HG03432 (cell line): ENCODE measurements around the gene SECISBP2.
A peak's percentile ranks its signal among the peaks of the same experiment; 100 is the strongest.
"Not testable (repeated sequence)": the region's sequence is repeated elsewhere in the genome, so short reads cannot be mapped to it uniquely, and the experiment has no call there.

Experiments
- ATAC-seq: cut with Tn5 transposase; IDR thresholded peaks from one replicate; pipeline ENCODE4 v1.9.1; 2021; ENCODE audit warnings: mild to moderate bottlenecking, moderate library complexity; ENCODE audit not compliant: unreplicated experiment

SECISBP2 gene

DNA sequence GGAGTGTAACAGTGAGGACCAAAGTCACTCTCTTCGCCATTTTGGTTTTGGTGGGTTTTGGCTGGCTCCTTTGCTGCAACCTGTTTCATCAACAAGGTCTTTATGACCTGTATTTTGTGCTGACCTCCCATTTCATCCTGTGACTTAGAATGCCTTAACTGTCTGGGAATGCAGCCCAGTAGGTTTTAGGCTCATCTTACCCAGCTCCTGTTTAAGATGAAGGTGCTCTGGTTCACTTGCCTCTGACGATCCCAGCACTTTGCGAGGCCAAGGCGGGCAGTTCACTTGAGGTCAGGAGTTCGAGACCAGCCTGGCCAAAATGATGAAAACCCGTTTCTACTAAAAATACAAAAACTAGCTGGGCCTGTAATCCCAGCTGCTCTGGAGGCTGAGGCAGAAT lies 9.1 kb upstream of the SECISBP2 start:
- no peak for ATAC-seq

DNA sequence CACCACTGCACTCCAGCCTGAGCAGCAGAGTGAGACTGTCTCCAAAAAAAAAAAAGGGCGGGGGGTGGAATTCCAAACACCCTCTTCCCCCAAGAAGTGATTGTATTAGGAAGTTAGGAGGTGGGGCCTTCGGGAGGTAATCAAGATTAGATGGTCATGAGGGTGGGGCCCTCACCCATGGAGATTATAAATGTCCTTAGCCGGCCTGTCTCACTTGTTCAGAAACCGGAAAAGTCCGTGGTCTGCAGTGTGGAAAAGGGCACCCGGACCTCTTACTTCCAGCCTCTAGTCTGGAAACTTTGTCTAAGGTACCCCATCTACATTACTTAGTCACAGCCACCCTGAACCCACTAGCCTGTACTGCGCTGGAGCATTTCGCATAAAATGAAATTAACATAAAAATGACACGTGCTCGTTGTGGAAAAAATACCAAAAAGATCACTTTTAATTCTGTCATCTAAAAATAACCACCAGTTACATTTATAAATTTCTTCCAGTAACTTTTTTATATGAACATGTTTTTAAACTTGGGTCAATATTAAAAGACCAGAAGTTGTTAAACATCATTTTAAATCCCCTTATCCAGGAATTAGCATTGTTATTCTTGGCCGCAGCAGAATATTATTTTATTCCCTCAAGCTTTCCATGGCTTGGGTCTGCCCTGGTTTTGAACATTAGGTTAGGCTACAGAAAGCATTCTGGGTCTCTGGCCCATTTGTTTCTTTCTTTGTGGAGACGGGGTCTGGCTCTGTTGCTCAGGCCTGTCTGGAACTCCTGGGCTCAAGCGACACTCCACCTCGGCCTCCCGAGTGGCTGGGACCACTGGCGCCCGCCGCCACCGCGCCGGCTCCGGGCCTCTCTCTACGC lies 8.5 kb upstream of the SECISBP2 start:
- ATAC-seq = no peak

DNA sequence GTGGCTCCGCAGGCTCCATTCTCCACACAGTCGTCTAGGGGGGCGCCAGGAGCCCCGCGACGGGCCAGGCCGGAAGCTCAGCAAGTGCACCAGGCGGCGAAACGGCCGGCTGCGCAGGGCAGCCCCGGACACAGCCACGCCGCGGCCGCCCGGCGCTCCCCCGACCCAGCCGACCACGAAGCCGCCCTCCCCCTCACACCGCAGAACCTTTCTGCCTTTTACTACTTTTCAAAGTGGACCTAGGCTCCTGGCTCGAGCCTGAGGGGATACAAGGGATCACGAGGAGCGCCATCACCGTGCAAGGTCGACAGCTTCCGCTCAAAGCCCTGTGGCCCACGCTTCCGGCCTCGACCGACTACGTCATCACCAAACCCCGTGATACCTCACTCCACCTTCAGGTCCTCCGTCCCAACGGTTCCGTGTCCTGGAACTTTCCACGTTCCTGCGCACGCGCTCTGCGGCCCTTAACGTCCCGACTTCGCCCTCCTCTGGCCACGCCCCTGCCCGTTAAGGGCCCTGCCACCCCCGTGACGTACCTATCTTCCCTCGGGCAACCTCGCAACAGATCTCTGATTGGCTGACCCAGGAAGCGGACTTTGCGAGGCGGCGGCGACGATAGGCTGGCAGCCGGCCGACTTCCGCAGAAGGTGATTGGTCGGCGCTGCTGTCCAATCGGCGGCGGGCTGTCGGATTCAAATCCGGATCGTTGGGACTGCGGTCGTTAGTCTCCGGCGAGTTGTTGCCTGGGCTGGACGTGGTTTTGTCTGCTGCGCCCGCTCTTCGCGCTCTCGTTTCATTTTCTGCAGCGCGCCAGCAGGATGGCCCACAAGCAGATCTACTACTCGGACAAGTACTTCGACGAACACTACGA lies 7.6 kb upstream of the SECISBP2 start, which contains the start of gene CKS2:
TSS of gene CKS2 (plus strand) at position 721 of the 871 bp plus-strand sequence. CDS start at position 819, 98 bp downstream.
- peak; percentile 92 for ATAC-seq

DNA sequence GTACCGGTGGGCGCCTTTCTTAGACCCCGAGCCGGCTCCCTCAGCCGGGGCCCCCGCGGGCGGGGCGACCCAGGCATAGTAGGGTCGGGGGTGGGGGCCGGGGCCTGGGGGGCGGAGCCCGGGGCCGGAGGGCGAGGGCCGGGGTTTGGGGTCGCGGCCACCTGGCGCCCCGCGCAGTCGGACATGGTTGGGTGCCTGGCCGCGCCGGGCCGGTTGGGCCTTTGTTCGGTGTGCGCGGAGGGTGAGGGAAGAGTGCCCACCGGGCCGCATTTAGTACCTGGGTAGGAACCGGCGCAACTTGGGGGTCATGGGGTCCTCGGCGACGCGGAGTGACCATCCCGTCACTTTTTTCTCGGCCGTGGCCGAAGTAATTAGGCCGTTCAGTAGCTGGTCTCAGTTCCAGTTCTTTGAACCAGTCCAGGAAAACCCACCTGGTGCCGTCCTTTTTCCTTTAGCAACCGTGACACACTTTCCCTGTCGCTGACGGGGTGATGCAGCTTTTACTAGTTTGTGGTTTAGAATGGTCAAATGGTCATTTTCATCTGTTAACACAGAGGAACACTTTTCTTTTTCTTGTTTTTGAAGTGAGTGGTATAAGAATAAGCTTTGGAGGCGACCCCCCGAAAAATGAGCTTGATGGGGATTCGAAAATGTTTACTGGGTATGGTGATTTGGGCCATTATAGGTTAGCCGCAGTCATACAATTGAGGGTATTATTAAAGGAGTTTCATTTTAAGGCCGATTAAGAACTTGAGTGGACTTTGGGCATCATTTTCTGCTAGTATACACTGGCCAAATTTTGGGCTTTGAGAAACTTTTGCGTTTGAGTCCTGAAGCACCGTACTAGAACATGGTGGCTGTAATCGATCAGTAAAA lies 6.7 kb upstream of the SECISBP2 start:
- ATAC-seq = peak; percentile 5

DNA sequence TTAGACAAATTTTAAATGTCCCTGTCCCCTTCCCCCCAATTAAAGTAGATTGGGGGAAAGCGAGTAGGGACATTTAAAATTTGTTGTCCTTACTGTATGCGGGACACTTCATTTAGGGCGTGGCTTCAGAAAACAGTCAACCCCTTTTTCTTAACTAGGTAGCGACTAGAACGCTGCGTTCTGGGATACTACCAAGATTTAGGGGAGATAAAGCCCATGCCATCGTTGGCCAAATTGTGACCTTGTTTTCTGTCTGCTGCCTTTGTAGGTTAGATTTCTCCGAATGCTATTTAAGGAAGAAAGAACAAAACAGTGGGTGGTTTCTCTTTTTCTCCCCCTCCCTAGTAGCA lies 6.1 kb upstream of the SECISBP2 start:
- no peak for ATAC-seq

DNA sequence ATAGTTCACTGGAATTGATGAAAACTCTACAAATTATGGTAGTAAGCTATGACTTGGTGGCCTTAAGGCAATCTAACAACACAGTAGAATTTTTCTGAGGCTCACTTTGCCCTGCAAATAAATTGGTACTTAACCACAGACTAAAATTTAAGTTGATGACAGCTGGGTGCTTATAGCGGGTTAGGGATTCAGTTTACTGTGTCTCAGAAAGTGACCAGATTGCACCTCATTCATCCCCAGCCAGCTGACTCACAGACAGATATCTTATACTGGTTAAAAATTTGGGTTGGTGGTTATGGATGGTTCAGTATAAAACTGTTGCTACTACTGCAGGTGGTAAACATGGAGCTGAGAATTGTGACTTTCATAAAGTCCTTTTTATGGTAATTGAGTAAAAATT lies 4.5 kb upstream of the SECISBP2 start:
- ATAC-seq = no peak

DNA sequence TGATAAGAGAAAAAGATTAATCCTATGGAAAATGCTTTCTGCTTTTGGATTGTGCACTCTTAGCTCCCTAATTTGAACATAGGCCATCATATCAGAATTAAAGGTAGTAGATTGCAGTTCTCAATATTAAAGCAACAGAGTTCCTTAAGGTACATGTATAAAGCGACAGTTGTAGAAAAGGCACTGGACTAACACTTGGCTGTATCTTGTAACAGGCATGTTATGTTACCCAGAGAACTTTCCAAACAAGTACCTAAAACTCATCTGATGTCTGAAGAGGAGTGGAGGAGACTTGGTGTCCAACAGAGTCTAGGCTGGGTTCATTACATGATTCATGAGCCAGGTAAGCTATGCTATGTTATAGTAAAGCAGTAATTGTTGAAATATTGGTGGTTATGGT lies 3.3 kb upstream of the SECISBP2 start:
- no peak for ATAC-seq

DNA sequence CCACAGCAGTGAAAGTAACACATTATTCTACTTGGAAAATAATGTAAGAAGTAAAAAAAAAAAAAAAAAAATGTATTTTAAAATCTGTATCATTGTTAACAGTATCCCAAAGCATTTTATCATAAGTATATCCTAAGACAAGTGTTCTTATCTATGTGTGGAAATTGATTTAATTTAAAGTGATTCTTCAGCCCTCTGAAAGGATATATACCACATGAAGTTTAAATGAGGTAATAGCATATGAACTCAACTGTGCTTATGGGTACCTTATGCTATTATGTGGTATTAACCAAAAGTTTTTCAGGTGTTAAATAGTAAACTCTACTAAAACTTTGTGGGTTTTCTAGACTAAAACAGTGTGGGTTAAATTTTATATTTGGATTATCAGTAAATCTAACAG lies 2.8 kb upstream of the SECISBP2 start:
- ATAC-seq = no peak

DNA sequence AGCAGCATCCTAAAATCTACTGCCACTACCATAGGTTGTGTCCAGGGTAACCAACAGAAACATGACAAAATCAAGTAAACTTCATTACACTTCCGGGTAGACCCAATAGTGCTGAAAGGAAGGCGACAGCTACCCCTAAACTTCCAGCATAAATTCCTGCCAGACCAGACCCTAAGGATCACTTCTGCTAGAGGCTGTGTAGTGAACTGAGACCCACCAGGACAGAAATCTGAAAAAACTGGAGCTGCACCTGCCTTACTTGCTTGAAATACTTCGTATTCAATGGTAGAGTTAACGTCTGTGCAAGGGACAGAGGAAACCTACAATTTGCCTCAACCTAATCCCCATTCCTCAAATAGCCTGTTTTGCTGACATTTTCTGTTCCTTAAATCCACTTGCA lies 1.0 kb upstream of the SECISBP2 start:
- no peak for ATAC-seq

DNA sequence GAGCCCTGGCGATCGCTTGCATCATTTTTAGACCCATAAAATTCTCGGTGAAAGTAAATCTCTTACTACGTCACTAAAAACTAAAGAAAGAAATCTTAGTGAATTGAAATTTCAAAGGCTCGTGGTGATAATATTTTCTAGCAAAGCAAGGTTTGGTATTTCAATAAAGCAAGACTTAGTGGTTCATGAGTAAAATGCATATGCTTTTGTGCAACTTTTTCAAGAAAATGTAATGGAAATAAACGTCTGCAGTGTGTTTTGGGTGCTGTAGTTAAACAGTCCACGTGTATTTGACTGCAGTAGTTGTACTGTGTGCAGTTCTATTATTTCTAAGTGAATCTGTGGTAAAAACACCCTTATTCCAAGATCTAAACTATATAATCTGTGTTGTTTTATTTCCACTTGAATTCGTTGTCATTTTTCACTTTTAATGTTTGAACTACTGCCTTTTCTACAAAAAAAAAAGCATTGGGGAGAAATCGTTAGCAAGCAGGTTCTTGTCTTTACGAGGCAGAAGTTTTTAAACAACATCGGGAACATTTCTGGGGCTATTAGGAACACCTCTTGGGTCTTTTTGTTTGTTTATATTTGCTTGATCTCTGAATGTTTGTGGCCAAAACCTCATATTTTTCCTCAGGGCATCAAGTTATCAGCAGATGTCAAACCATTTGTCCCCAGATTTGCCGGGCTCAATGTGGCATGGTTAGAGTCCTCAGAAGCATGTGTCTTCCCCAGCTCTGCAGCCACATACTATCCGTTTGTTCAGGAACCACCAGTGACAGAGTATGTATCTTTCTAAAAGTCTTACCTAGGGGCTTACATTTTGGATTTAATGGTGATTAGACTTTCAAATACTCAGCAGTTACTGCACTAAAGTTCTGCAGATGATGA lies 960 bp downstream of the SECISBP2 start:
- no peak for ATAC-seq

DNA sequence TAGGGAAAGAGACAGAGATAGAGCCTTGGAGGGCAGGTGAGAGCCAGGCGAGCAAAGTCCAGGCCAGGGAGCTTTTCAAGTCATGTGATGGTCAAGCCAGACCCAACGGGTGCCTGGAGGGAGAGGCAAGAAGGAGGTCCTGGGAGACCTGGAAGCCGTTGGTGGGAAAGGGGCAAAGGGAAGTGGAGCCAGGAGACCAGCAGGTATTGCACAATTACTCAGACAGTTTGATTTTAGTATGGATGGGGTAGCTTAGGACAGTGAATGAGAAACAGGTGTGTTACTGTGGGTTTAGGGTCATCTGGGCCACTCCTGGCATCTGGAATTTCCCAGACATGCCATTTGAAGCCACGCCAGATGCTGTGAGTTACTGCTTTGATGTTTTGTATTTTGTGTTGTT lies 5.1 kb downstream of the SECISBP2 start:
- ATAC-seq = no peak

DNA sequence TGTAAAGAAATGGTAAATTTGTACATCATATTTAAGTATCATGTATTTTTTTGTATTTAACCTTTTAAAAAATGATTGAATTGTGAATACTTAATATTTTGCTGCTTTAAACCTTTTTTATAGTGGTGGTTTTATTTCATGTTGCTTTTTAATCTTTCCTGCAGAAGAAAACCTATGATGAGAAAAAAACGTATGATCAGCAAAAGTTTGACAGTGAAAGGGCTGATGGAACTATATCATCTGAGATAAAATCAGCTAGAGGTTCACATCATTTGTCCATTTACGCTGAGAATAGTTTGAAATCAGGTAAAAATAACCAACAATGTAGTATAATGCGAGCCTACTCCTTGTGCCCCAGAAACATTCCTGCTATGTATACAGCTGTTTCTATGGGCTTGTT lies 7.4 kb downstream of the SECISBP2 start:
- ATAC-seq = no peak

DNA sequence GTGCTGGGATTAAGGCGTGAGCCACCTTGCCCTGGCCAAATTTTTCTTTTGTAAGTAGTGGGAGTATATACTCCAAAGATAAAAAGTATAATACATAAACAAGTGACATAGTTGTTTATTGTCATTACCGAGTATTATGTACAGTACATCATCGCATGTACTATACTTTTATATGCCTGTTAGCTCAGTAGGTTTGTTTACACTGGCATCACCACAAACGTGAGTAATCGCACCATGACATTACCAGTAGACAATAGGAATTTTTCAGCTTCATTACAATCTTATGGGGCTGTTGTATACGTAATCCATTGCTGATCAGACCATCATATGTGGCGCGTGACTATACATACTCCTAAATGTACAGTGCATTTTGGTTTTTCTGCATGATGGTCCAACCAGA lies 9.8 kb downstream of the SECISBP2 start:
- no peak for ATAC-seq

DNA sequence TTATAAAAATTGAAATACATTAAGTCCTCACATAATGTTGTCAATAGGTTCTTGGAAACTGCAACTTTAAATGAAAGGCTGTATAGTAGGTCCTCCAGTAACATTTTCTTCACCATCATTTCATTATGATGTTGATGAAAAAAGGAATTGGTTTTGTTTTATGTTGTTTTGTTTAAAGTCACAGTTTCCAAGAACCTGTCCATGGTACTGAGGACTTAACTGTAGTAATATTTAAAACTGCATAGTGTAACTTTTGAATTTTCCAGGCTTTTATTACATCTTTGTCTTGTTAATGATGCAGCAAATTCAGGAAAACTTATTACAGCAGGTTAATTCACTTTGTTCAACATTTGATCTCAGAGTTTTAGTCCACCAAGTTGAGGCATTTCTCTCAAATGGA lies 11.6 kb downstream of the SECISBP2 start:
- ATAC-seq = no peak

DNA sequence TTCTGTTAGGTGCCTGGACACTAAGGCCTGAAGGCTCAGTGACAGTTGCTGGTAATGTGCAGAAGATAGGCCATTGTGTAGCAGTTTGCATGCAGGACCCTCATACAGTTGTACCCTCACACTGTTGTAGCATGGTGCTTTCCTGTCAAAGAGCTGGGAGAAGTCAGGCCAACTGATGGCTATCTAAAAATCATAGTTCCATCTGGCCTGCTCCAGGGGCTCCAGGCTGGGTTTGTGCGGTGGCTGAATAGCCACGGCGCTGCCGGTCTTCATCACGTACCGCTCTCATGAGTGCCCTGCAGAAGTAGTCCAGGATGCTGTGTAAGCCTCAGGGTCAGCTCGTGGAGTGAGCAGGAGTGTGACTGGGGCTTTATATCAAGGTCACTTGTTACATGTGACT lies 12.2 kb downstream of the SECISBP2 start:
- ATAC-seq = no peak

DNA sequence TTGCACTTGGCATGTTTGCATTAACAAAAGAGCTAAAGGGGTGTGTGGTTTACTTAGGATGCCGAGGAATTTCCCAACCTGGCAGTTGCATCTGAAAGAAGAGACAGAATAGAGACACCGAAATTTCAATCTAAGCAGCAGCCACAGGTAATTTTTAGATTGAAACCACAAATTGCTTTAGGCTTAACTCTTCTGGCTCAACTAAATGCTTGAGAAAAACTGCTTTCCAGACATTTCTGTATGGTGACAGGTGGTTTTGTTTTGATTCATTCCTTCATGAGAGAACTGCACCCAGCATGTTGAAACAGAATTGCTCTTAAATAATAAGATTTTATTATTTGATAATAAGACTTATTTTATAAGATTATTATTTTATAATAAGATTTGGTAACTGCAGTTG lies 21.5 kb downstream of the SECISBP2 start:
- no peak for ATAC-seq

DNA sequence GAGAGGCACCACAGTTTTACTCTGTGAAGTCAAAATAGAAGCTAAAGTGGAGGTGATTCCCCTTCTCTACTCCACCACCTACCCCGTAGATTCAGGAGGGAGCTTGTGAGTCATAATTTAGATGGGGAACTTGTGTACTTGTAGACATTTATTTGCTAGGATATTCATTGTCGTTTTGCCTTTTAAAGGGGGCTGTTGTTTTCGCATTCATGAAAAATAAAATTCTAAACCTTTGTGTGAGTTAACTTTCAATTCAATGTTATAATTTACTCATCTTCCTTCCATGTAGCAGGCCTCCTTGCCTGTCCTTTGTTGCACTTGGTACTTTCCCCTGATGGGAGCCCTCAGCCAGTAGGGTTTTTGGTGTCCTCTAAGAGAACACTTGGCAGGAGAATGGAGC lies 22.0 kb downstream of the SECISBP2 start:
- ATAC-seq = peak; percentile 92

DNA sequence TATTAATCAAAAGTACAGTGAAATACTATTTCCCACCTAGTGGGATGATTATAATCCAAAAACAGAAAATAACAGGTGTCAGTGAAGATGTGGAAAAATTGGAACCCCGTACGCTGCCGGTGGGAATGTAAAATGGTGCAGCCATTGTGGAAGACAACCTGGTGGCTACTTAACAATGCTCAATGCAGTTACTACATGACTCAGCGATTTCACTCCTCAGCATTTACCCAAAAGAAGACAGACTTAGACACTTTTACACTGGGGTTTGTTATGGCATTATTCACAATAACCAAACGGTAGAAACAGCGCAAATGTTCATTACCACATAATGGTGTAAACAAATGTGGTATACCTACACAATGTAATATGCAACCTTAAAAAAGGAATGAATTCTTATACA lies 23.9 kb downstream of the SECISBP2 start:
- ATAC-seq = no peak

DNA sequence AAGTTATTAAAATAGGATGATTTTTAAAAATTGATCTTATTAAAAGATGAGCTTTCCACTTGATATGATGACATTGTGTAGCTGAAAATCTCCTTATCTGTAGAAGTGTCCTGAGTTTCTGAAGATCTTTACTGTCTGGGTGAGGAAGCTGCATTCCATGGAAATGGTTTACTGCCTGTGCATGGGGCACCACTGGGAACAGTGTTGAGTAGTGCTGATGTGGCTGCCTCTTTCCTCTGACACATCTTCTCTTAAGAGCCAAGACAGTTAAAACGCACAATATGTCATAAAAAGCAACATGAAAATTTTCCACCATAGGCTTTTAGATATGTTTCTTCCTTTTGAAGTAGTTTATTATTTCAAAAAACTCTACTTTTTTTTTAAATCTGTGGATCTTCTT lies 24.6 kb downstream of the SECISBP2 start:
- ATAC-seq = no peak

DNA sequence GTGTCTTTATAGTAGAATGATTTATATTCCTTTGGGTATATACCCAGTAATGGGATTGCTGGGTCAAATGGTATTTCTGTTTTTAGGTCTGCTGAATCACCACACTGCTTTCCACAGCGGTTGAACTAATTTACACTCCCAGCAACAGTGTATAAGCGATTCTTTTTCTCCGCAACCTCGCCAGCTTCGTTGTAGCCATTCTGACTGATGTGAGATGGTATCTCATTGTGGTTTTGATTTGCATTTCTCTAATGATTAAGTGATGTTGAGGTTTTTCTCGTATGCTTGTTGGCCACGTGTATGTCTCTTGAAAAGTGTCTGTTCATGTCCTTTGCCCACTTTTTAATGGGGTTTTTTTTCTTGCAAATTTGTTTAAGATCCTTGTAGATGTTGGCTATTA lies 25.5 kb downstream of the SECISBP2 start:
- ATAC-seq = not testable (repeated sequence)
